Fibroblast of villous mesenchyme (primary cell): Measurements from ENCODE around the gene MVB12B. TPM values are rescaled to one million over a fixed set of nuclear protein-coding genes. Genes with fewer than 3 reads are reported as not detected.

Experiments
- DNase-seq: peaks from one replicate; pipeline ENCODE4 v3.0.0-alpha.2; 2010; ENCODE audit warnings: low read depth
- H3K4me3 ChIP-seq: 2 replicates; pipeline ENCODE4 v1.5.1; 2011; ENCODE audit warnings: low read depth, mild to moderate bottlenecking, low read length
- total RNA-seq: library from RNA; depleted of rRNA; stranded (reverse); fragments of >200 nt; gene quantifications from 2 replicates; pipeline ENCODE4 v1.2.3, GENCODE V29; 2012
- TF ChIP-seq, protein P1 (sequence below): IDR thresholded peaks from 2 replicates; pipeline ENCODE4 v1.5.1; 2012; ENCODE audit warnings: low read depth, mild to moderate bottlenecking, low read length; ENCODE audit not compliant: insufficient read depth

Gene MVB12B
- total RNA-seq, 1 donor, result 3.5 TPM

GRCh38 chr9:126521089-126521488 is 194.5 kb downstream of the MVB12B start:
- TF ChIP-seq, protein P1, sequence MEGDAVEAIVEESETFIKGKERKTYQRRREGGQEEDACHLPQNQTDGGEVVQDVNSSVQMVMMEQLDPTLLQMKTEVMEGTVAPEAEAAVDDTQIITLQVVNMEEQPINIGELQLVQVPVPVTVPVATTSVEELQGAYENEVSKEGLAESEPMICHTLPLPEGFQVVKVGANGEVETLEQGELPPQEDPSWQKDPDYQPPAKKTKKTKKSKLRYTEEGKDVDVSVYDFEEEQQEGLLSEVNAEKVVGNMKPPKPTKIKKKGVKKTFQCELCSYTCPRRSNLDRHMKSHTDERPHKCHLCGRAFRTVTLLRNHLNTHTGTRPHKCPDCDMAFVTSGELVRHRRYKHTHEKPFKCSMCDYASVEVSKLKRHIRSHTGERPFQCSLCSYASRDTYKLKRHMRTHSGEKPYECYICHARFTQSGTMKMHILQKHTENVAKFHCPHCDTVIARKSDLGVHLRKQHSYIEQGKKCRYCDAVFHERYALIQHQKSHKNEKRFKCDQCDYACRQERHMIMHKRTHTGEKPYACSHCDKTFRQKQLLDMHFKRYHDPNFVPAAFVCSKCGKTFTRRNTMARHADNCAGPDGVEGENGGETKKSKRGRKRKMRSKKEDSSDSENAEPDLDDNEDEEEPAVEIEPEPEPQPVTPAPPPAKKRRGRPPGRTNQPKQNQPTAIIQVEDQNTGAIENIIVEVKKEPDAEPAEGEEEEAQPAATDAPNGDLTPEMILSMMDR, result no peak
- no peak overlapping the region for H3K4me3 ChIP-seq
- DNase-seq, result no peak

GRCh38 chr9:126521551-126521950 is 194.9 kb downstream of the MVB12B start:
- DNase-seq, result no peak
- no peak overlapping the region for H3K4me3 ChIP-seq
- TF ChIP-seq, protein P1, result no peak

DNA sequence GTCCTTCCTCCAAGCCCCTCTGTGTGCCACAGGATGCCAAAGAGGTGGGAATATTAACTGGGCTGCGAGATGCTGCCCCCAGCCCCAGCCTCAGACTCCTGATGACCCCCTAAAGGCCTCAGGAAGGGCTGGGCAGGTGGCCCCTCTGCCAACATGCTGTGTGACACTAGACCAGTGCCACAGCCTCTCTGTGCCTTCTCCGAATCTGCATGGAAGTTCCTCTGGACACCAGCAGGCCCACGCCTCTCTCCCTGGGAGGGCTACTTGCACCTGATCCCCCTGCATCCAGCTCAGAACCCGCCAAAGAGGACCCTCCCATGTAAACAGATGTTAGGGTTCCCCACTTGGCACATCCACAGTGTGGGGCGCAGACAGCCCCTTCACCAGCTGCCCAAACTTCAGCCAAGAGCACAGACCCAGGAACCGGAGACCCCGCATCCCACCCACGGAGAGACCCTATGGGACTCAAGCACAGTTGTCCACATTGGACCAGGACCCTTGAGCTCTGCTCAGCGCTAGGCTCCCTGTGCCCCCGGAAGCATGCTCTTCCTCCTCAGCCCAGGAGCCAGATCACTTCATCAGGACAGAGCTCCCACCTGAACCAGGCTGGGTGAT is 195.5 kb downstream of the MVB12B start:
- TF ChIP-seq, protein P1, result no peak
- no peak overlapping the region for H3K4me3 ChIP-seq
- DNase-seq, result no peak

DNA sequence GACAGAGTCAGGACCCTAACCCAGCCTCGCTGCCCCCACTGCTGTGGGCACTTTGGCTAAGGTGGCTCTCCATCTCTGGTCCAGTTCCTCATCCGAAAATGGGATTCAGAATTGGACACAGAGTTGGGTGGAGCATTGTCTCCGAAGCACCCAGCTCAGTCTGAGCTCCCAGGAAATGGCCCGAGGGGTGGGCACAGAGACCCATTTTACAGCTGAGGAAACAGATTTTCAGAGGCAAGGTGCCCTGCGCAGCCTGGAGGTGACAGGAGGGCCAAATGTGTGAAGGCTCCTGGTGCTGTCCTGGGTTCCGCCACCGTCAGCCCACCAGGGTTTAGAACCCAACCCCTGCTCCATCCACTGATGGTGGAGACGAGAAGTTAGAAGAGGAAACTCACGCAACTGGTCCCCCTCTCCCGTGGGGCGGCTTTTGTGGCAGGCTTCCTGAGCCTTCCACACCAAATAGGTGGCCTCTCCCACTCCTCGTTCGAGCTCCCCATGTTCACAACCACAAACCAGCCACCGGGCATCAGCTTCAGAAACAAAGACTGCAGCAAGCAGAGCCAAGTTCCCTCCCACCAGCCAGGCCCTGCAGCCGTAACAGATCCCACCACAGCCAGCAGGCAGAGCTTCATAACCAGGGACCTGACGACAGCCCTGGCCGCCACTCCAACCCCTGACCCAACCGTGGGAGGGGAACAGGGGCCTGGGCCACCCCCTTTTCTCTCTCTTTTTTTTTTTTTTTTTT is 196.2 kb downstream of the MVB12B start:
- TF ChIP-seq, protein P1, result no peak
- no peak overlapping the region for H3K4me3 ChIP-seq
- DNase-seq, result no peak

- DNase-seq, result no peak
- TF ChIP-seq, protein P1, result no peak
- no peak overlapping the region for H3K4me3 ChIP-seq
These were observed 197.0 kb downstream of the MVB12B start for GRCh38 chr9:126523611-126524111.

GRCh38 chr9:126524353-126525077 is 197.9 kb downstream of the MVB12B start:
- no peak for DNase-seq
- TF ChIP-seq, protein P1, result no peak
- H3K4me3 ChIP-seq, result no peak overlapping the region
